HepG2 (cell line): ENCODE data around the gene HNRNPF. TPM values are rescaled to one million over a fixed set of nuclear protein-coding genes. Genes with fewer than 3 reads are reported as not detected.

Experiments used
- ATAC-seq: fragments of 200-7000 bp; cut with Tn5 transposase; 3 replicates; pipeline ENCODE4 v1.9.1; 2020; ENCODE audit warnings: mild to moderate bottlenecking, moderate library complexity
- BruUV-seq: library from RNA; stranded (reverse); fragments of 400-500 nt; replicated peaks from 2 replicates; lab custom pipeline; 2021; lab: Mats Ljungman, UMichigan
- CTCF ChIA-PET: fragments of 300-600 bp; formaldehyde crosslinking; extraction: SDS; loops from one replicate; lab custom pipeline; 2021; ENCODE audit warnings: low total read pairs, inconsistent platforms, low intra/inter-chr PET ratio; lab: Yijun Ruan, JAX
- POLR2A ChIA-PET: fragments of 350-600 bp; sonication (Branson Sonifier 250); formaldehyde crosslinking; loops from one replicate; lab custom pipeline; 2020; ENCODE audit warnings: antibody characterized with exemption, inconsistent platforms; lab: Yijun Ruan, JAX
- DNase-seq: peaks from one replicate; pipeline ENCODE4 v3.0.0-alpha.2; 2015; ENCODE audit warnings: low spot score
- FAIRE-seq: peaks from 3 replicates; lab custom pipeline; 2011; peaks lifted over from hg19 to GRCh38; lab: Jason Lieb, UNC
- H2AFZ ChIP-seq: one replicate; pipeline ENCODE4 v1.6.1; 2011; ENCODE audit warnings: low read length, inconsistent platforms
- H3K27ac ChIP-seq: fragments of 300-600 bp; 3 replicates; pipeline ENCODE4 v1.8.0; 2011; ENCODE audit warnings: mixed run types, mild to moderate bottlenecking, mixed read lengths, low read length, inconsistent platforms; ENCODE audit not compliant: insufficient read depth; ENCODE audit errors: extremely low read length
- H3K27me3 ChIP-seq, 2 experiments: fragments of 200-600 bp in 1 of 2; 2 replicates in 1 of 2; 3 replicates in 1 of 2; pipeline versions ENCODE4 v1.6.0 to v1.8.0; 2011; ENCODE audit warnings: low read length in 2 of 2, mild to moderate bottlenecking in 2 of 2, moderate library complexity in 2 of 2, inconsistent platforms in 1 of 2; ENCODE audit not compliant: insufficient read depth in 2 of 2, control insufficient read depth in 1 of 2
- H3K36me3 ChIP-seq, 2 experiments: fragments of 200-600 bp in 1 of 2; replicated peaks in 1 of 2; 2 replicates in 1 of 2; 3 replicates in 1 of 2; pipeline versions ENCODE4 v1.5.1 to v1.8.0; 2011; ENCODE audit warnings: low read length in 2 of 2, inconsistent platforms in 1 of 2; ENCODE audit not compliant: insufficient read depth in 2 of 2, control insufficient read depth in 1 of 2
- H3K4me1 ChIP-seq: 2 replicates; pipeline ENCODE4 v1.5.1; 2012; ENCODE audit warnings: low read length, inconsistent platforms; ENCODE audit not compliant: insufficient read depth
- H3K4me2 ChIP-seq: 2 replicates; pipeline ENCODE4 v1.6.0; 2011; ENCODE audit warnings: low read depth, low read length, inconsistent platforms
- H3K4me3 ChIP-seq, 3 experiments: fragments of 200-600 bp in 1 of 3; sonication (generic), shearing (Covaris generic) in 1 of 3; replicated peaks in 1 of 3; 2 replicates each; pipeline ENCODE4 v1.5.1; 2011 to 2016; ENCODE audit warnings: low read length in 3 of 3, inconsistent platforms in 2 of 3, low read depth in 2 of 3, mild to moderate bottlenecking in 2 of 3, control low read depth in 1 of 3, mixed read lengths in 1 of 3; ENCODE audit not compliant: insufficient read depth in 1 of 3
- H3K79me2 ChIP-seq: one replicate; pipeline ENCODE4 v1.6.1; 2011; ENCODE audit warnings: low read length, inconsistent platforms; ENCODE audit not compliant: insufficient read depth
- H3K9ac ChIP-seq: 2 replicates; pipeline ENCODE4 v1.6.0; 2011; ENCODE audit warnings: mild to moderate bottlenecking, low read depth, low read length, inconsistent platforms; ENCODE audit not compliant: insufficient read depth
- H3K9me3 ChIP-seq: 2 replicates; pipeline ENCODE4 v1.5.1; 2012; ENCODE audit warnings: mild to moderate bottlenecking, low read length
- H4K20me1 ChIP-seq: 2 replicates; pipeline ENCODE4 v1.6.0; 2011; ENCODE audit warnings: inconsistent platforms, mild to moderate bottlenecking, low read length, moderate library complexity; ENCODE audit not compliant: insufficient read depth
- ARNT ChIP-seq: fragments of 450-650 bp; IDR thresholded peaks from 2 replicates; pipeline ENCODE4 v1.6.1; 2017
- JARID2 ChIP-seq: sonication (generic); formaldehyde crosslinking; IDR thresholded peaks from 2 replicates; pipeline ENCODE4 v1.8.1; 2023; ENCODE audit warnings: missing genetic modification reagents, inconsistent platforms; ENCODE audit not compliant: insufficient replicate concordance
- JUND ChIP-seq: sonication (generic); formaldehyde crosslinking; IDR thresholded peaks from 2 replicates; pipeline ENCODE4 v1.8.0; 2022; ENCODE audit warnings: mild to moderate bottlenecking, missing genetic modification reagents
- NFIB ChIP-seq: sonication (generic); formaldehyde crosslinking; IDR thresholded peaks from 2 replicates; pipeline ENCODE4 v1.9.0; 2021; ENCODE audit warnings: missing genetic modification reagents, mild to moderate bottlenecking, borderline replicate concordance
- RFX3 ChIP-seq: IDR thresholded peaks from 2 replicates; pipeline ENCODE4 v1.6.1; 2016; ENCODE audit warnings: missing biosample characterization, missing genetic modification reagents
- SNRNP70 ChIP-seq: fragments of 200-400 bp; formaldehyde crosslinking; IDR thresholded peaks from 2 replicates; pipeline ENCODE4 v1.6.1; 2017; ENCODE audit warnings: mild to moderate bottlenecking, low read depth, low read length, moderate library complexity
- SP5 ChIP-seq: IDR thresholded peaks from 2 replicates; pipeline ENCODE4 v1.6.1; 2016; ENCODE audit warnings: low read depth, borderline replicate concordance
- ZNF101 ChIP-seq: sonication (generic); formaldehyde crosslinking; IDR thresholded peaks from 2 replicates; pipeline ENCODE4 v1.4.0; 2020; ENCODE audit warnings: mild to moderate bottlenecking, low read depth, missing genetic modification reagents, borderline replicate concordance
- ZNF484 ChIP-seq: sonication (generic); formaldehyde crosslinking; IDR thresholded peaks from 2 replicates; pipeline ENCODE4 v1.5.1; 2020; ENCODE audit warnings: mild to moderate bottlenecking, low read depth, missing genetic modification reagents, borderline replicate concordance
- WGBS: methylation state at CpG from one replicate; pipeline ENCODE4 v1.1.6; 2017; ENCODE audit warnings: low lambda C conversion rate; 5-methylcytosine and 5-hydroxymethylcytosine counted together
- in situ Hi-C: cut with HindIII; loops from 2 replicates; pipeline ENCODE4 v1.10.0; 2017; ENCODE audit warnings: low pct_unique_long_range_greater_than_20kb; ENCODE audit not compliant: extremely low pct_ligation_motif_present
- intact Hi-C: fragments of 100-400 bp; cut with micrococcal nuclease; formaldehyde crosslinking; loops from one replicate; pipeline ENCODE4 v1.10.0; 2022; ENCODE audit not compliant: unreplicated experiment
- polyA plus RNA-seq, 8 experiments: library from polyadenylated mRNA; depleted of rRNA in 3 of 8; stranded (reverse) in 7 of 8; unstranded in 1 of 8; fragments of >200 nt; fragmentation: Illumina TruSeq in 4 of 8; extraction: Trizol in 4 of 8; gene quantifications; 2 replicates each; pipeline versions ENCODE4 v1.2.1 to v1.2.3, GENCODE V29; 2011 to 2016; ENCODE audit warnings: low read depth in 4 of 8, missing spikeins in 1 of 8, mixed read lengths in 1 of 8; ENCODE audit not compliant: insufficient read depth in 1 of 8
- total RNA-seq, 5 experiments: library from RNA; depleted of rRNA; stranded (reverse); fragments of >200 nt; fragmentation: Illumina TruSeq; extraction: Trizol; gene quantifications; 2 replicates each; pipeline ENCODE4 v1.2.3, GENCODE V29; 2016; ENCODE audit warnings: low read depth in 1 of 5
- TF ChIP-seq, protein P1 (sequence below): sonication (generic); formaldehyde crosslinking; IDR thresholded peaks from 2 replicates; pipeline ENCODE4 v1.4.0; 2020; ENCODE audit warnings: missing genetic modification reagents
- TF ChIP-seq, protein P2 (sequence below), 2 experiments: sonication (generic) in 1 of 2; formaldehyde crosslinking in 1 of 2; IDR thresholded peaks; 2 replicates each; pipeline versions ENCODE4 v1.5.1 to v1.6.1; 2011 to 2020; ENCODE audit warnings: borderline replicate concordance in 1 of 2, low read depth in 1 of 2, low read length in 1 of 2, mild to moderate bottlenecking in 1 of 2, missing genetic modification reagents in 1 of 2, moderate library complexity in 1 of 2
- TF ChIP-seq, protein P3 (sequence below): sonication (generic); formaldehyde crosslinking; IDR thresholded peaks from 2 replicates; pipeline ENCODE4 v1.8.0; 2022; ENCODE audit warnings: mild to moderate bottlenecking, missing genetic modification reagents, moderate library complexity

The HNRNPF gene
- total and polyA plus RNA-seq, 2 of the 13 experiments (the other 11 are each of a cell fraction or from before 2014, with no cell fraction given): 166 to 308 TPM

DNA sequence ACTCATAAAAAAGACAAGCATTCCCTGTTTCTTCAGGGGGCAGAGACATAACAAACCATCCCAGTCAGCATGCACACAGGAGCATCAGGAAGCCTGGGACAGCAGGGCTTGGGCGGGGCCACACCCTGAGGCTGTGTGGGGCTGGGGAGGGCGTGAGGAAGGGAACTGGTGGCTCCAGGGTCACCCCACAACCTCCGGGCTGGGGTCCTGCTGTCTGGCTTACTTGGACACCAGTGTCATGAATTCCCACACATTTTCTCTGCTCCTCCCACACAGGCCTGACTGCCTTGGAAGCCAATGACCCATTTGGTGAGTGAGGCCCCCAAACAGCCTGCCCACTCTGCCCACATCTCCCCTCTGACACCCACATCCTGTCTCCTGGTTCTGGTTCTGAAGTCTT lies 34.8 kb downstream of the HNRNPF start (continued):
- TF ChIP-seq, protein P1, sequence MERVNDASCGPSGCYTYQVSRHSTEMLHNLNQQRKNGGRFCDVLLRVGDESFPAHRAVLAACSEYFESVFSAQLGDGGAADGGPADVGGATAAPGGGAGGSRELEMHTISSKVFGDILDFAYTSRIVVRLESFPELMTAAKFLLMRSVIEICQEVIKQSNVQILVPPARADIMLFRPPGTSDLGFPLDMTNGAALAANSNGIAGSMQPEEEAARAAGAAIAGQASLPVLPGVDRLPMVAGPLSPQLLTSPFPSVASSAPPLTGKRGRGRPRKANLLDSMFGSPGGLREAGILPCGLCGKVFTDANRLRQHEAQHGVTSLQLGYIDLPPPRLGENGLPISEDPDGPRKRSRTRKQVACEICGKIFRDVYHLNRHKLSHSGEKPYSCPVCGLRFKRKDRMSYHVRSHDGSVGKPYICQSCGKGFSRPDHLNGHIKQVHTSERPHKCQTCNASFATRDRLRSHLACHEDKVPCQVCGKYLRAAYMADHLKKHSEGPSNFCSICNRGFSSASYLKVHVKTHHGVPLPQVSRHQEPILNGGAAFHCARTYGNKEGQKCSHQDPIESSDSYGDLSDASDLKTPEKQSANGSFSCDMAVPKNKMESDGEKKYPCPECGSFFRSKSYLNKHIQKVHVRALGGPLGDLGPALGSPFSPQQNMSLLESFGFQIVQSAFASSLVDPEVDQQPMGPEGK: no peak

DNA sequence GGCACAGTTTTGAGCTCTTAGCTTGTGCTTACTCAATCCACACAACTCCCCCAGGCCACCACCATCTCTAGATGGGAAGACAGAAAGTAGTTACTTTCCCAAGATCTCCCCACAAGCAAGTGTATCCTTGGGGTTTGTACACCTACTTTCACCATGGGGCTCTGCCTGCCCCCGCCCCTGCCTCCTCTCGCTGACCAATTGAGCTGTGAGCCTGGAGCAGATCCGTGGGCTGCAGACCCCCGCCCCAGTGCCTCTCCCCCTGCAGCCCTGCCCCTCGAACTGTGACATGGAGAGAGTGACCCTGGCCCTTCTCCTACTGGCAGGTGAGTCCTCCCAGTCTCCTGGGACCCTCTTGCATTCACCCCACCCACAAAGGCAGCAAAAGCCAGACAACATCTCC lies 35.5 kb downstream of the HNRNPF start:
- FAIRE-seq: no peak
- no peak overlapping the region for H2AFZ ChIP-seq
- H3K79me2 ChIP-seq: no peaks in the 10 kb centered on the region
- TF ChIP-seq SNRNP70 (no peak), NFIB (CRISPR knock-in tag) (no peak), JARID2 (CRISPR knock-in tag) (no peak), RFX3 (no peak), SP5 (CRISPR knock-in tag) (no peak), ZNF101 (CRISPR knock-in tag) (no peak), ARNT (no peak), ZNF484 (no peak), JUND (no peak)
- TF ChIP-seq, protein P2, sequence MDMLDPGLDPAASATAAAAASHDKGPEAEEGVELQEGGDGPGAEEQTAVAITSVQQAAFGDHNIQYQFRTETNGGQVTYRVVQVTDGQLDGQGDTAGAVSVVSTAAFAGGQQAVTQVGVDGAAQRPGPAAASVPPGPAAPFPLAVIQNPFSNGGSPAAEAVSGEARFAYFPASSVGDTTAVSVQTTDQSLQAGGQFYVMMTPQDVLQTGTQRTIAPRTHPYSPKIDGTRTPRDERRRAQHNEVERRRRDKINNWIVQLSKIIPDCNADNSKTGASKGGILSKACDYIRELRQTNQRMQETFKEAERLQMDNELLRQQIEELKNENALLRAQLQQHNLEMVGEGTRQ (IDR thresholded peaks at IDR 0.05; ENCODE audit: low read depth, low read length): no peak
- TF ChIP-seq, protein P2 (CRISPR knock-in tag; IDR thresholded peaks at IDR 0.05; ENCODE audit: borderline replicate concordance): no peak
- TF ChIP-seq, protein P3, sequence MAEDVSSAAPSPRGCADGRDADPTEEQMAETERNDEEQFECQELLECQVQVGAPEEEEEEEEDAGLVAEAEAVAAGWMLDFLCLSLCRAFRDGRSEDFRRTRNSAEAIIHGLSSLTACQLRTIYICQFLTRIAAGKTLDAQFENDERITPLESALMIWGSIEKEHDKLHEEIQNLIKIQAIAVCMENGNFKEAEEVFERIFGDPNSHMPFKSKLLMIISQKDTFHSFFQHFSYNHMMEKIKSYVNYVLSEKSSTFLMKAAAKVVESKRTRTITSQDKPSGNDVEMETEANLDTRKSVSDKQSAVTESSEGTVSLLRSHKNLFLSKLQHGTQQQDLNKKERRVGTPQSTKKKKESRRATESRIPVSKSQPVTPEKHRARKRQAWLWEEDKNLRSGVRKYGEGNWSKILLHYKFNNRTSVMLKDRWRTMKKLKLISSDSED: no peak
- TF ChIP-seq, all 625 proteins: peak for 0
- no TSS peak for BruUV-seq
- ATAC-seq (no peak), DNase-seq (no peak)
- H3K27ac ChIP-seq: no peak overlapping the region
- H3K36me3 ChIP-seq: no peaks in the 10 kb centered on the region
- intact Hi-C loops: no loop called here
- peaks cover 0 to 8% of the 10 kb centered on the region in 2 experiments; a peak in 1 of 5 replicates for H3K27me3 ChIP-seq
- no peak overlapping the region for H3K9ac ChIP-seq
- ChIA-PET POLR2A (no interaction called here), CTCF (no interaction called here)
- peaks cover 21% of the 10 kb centered on the region for H3K4me1 ChIP-seq
- WGBS: 13% methylated on average over 5 of the region's 5 CpGs
- H3K4me2 ChIP-seq: no peak overlapping the region
- in situ Hi-C loops: no loop called here
- no peaks in the 10 kb centered on the region for H3K9me3 ChIP-seq
- H3K4me3 ChIP-seq: no peak overlapping the region
- H4K20me1 ChIP-seq: no peaks in the 10 kb centered on the region
